HG03045 (cell line): Measurements from ENCODE around the gene CCDC177.

Experiments
- ATAC-seq: cut with Tn5 transposase; IDR thresholded peaks from one replicate; pipeline ENCODE4 v1.9.1; 2021; ENCODE audit warnings: mild to moderate bottlenecking, moderate library complexity; ENCODE audit not compliant: unreplicated experiment

CCDC177 gene

GRCh38 chr14:69531135-69531534, 43.5 kb downstream of the CCDC177 start:
- no peak for ATAC-seq

DNA sequence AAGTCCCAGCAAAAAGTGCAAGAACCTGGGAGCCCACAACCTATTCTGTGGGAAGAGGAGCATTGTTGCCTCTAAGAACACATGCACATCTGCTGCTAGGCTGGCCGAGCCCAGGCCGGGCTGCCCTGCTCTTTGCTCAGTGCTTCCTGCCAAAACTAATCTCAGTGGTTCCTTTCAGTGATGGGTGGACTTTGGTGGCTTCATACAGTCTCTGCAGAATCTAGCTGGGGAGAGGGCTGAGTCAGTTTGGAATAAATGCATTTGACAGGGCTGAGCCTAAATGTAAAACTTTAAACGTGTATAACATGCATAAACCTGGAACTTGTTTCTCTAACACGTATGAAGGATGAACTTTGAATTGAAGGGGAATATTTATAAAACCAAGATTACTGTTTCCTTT, 44.6 kb downstream of the CCDC177 start:
- ATAC-seq = no peak

DNA sequence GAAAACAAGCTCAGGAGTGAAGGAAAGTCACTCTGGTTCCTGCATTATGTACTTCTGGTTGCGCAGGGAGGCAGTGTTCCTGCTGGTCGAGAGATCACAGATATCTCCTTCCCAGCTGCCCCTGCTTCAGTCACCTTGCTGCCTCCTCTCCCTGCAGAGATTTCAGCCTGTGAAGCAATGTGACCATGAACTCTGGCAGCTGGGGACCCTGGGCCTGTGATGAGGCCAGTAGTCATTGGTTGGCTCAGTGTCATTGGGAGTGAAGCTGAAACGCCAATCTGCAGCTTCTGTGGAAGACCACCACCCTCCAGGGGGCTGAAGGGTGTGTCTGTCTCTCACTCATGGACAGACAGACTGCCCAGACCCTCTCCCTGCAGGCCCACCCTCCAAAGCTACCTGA, 45.1 kb downstream of the CCDC177 start:
- ATAC-seq = no peak

DNA sequence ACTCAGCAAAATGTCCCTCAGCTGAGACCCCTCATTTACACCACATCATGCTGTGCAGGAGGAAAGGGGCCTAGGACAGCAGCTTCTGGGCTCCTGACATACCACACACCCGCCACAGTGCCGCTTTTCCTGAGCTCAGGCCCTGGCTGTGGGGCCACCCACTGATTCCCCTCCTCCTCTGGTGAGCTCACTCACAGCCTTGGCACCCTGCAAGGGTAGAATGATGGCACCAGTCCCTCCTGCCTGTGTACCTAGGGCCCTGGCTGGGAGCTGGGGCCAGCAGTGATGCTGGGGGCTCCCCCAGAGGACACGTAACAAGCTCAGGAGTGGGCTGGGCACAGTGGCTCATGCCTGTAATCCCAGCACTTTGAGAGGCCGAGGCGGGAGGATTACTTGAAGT, 45.7 kb downstream of the CCDC177 start:
- no peak for ATAC-seq

- ATAC-seq = no peak
These were observed 46.5 kb downstream of the CCDC177 start for GRCh38 chr14:69528143-69528542.

- no peak for ATAC-seq
These were observed 47.0 kb downstream of the CCDC177 start for GRCh38 chr14:69527635-69528034.

GRCh38 chr14:69525896-69526295, 48.8 kb downstream of the CCDC177 start:
- ATAC-seq = no peak

DNA sequence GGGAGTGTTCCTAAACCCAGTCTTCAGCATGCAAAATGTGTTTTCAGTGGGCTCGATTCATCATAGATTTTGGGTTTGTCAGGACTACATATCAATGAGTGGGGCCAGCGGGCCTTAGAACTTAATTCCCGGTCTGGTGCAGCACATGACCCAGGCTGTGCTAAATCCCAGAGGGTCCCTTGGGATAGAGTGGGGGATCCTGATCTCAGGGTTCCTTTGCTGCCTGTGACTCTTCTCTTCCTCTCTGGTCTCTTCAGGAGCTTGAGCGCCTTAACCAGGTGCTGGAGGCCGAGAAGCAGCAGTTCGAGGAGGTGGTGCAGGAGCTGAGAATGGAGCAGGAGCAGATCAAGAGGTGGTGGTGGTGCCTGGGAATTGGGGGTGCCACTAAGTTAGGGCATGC, 52.6 kb downstream of the CCDC177 start:
- no peak for ATAC-seq
